GM18507 (cell line): ENCODE results near the gene ASCC1.
A peak's percentile ranks its signal among the peaks of the same experiment; 100 is the strongest.

ENCODE experiments used
- DNase-seq: peaks from one replicate; pipeline ENCODE4 v3.0.0; 2011; ENCODE audit warnings: low read depth; ENCODE audit not compliant: insufficient read length; ENCODE audit errors: extremely low spot score
- FAIRE-seq: peaks from 2 replicates; lab custom pipeline; 2011; peaks lifted over from hg19 to GRCh38; lab: Jason Lieb, UNC

Gene ASCC1

GRCh38 chr10:72107325-72108003 is 108.6 kb downstream of the ASCC1 start:
- peak; percentile 70 for FAIRE-seq
- DNase-seq = no peak

- no peak for FAIRE-seq
Measured at GRCh38 chr10:72106896-72107295, 109.2 kb downstream of the ASCC1 start.

GRCh38 chr10:72106154-72106849 is 109.8 kb downstream of the ASCC1 start:
- DNase-seq (no peak), FAIRE-seq (no peak)

More at GRCh38 chr10:72106896-72107295, 109.2 kb downstream of the ASCC1 start:
- DNase-seq = no peak

GRCh38 chr10:72105710-72106109 is 110.4 kb downstream of the ASCC1 start:
- no peak for FAIRE-seq
- no peak for DNase-seq

GRCh38 chr10:72105098-72105475 is 111.0 kb downstream of the ASCC1 start:
- no peak for FAIRE-seq
- no peak for DNase-seq

GRCh38 chr10:72104472-72105097 is 111.5 kb downstream of the ASCC1 start:
- FAIRE-seq (no peak), DNase-seq (no peak)

GRCh38 chr10:72099600-72099921 is 116.5 kb downstream of the ASCC1 start:
- FAIRE-seq (no peak), DNase-seq (no peak)

GRCh38 chr10:72098836-72099599 is 117.1 kb downstream of the ASCC1 start:
- no peak for FAIRE-seq
- DNase-seq = no peak

GRCh38 chr10:72098301-72098835 is 117.7 kb downstream of the ASCC1 start:
- FAIRE-seq (no peak), DNase-seq (no peak)

- FAIRE-seq (no peak), DNase-seq (no peak)
Measured at GRCh38 chr10:72097448-72098300, 118.4 kb downstream of the ASCC1 start.

- DNase-seq = no peak
- FAIRE-seq = no peak
Measured at GRCh38 chr10:72096115-72097000, 119.7 kb downstream of the ASCC1 start.

GRCh38 chr10:72095195-72095594 is 120.9 kb downstream of the ASCC1 start:
- DNase-seq = no peak
- no peak for FAIRE-seq

- FAIRE-seq (no peak), DNase-seq (no peak)
Measured at GRCh38 chr10:72094574-72094973, 121.5 kb downstream of the ASCC1 start.

- no peak for DNase-seq
- FAIRE-seq = no peak
Measured at GRCh38 chr10:72093450-72093849, 122.6 kb downstream of the ASCC1 start.

GRCh38 chr10:72092987-72093386 is 123.1 kb downstream of the ASCC1 start:
- FAIRE-seq (no peak), DNase-seq (no peak)

- no peak for DNase-seq
- FAIRE-seq = no peak
Measured at GRCh38 chr10:72092171-72092924, 123.7 kb downstream of the ASCC1 start.

GRCh38 chr10:72090326-72090725 is 125.8 kb downstream of the ASCC1 start:
- DNase-seq (no peak), FAIRE-seq (no peak)
